GM19099 (cell line): ENCODE measurements around the gene SLX9.

ENCODE experiments used
- POLR2A ChIP-seq: IDR thresholded peaks from 3 replicates; pipeline ENCODE4 v1.6.1; 2011; ENCODE audit warnings: low read depth; ENCODE audit not compliant: insufficient read length; ENCODE audit errors: extremely low read depth

The SLX9 gene, protein sequence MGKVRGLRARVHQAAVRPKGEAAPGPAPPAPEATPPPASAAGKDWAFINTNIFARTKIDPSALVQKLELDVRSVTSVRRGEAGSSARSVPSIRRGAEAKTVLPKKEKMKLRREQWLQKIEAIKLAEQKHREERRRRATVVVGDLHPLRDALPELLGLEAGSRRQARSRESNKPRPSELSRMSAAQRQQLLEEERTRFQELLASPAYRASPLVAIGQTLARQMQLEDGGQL

DNA sequence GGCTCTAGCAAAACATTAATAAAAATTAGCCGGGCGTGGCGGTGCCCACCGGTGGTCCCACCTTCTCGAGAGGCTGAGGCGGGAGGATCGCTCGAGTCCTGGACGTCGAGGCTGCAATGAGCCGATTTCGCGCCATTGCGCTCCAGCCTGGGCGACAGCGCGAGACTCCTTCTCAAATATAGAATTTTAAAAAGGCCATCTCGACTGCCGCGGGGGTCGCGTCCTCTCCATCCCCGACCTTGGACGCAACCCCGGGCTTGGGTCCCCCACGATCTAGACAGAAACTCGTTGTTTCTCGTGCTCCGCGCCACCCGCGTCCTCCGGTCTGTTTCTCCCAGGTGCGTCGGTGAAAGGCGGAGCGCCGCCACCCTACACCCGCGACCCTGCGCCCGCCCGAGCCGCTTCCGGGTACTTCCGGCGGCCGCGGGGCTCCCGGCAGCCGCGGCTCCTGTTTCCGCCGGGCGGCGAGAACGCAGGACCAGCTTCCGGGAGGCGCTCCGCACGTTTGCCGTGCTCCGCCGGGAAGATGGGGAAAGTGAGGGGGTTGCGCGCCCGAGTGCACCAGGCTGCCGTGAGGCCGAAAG lies at the start of gene SLX9:
Gene SLX9 (plus strand): TSS at position 498 of the 584 bp plus-strand sequence. CDS start 29 bp downstream, at position 527.
- TF ChIP-seq POLR2A: peak; percentile 83

- peak; percentile 23 for TF ChIP-seq POLR2A
Measured at GRCh38 chr21:44890338-44890931, 49.4 kb upstream of the SLX9 start.

DNA sequence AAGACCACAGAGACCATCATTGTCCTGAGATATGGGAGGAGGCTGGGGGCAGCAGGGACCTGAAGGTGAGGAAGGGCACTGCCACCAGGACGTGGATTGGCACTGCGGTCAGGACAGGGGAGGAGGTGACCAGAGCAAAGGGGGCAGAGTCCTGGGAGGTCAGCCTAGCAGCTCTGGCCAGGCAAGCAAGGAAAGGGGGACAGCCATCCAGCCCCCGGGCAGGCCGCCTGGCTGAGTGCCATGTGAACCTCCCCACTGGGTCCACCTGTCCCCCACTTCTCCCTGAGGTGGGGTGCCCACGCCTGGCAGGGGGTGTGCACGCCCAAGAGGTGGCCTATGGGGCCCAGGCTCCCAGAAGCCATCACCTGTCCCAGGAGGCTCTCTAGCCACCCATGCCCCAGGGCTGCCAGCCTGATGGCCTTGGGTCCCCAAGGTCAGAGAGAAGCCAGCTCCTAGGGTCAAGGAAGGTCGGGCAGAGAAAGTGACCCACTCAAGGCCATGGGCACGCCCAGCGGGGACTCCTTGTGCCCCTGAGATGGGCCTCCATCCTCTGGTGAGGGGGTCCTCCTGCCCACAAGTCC lies 48.8 kb upstream of the SLX9 start:
- TF ChIP-seq POLR2A: no peak

- TF ChIP-seq POLR2A: no peak
Measured at GRCh38 chr21:44891631-44892031, 48.2 kb upstream of the SLX9 start.

- no peak for TF ChIP-seq POLR2A
Measured at GRCh38 chr21:44892095-44892494, 47.7 kb upstream of the SLX9 start.

DNA sequence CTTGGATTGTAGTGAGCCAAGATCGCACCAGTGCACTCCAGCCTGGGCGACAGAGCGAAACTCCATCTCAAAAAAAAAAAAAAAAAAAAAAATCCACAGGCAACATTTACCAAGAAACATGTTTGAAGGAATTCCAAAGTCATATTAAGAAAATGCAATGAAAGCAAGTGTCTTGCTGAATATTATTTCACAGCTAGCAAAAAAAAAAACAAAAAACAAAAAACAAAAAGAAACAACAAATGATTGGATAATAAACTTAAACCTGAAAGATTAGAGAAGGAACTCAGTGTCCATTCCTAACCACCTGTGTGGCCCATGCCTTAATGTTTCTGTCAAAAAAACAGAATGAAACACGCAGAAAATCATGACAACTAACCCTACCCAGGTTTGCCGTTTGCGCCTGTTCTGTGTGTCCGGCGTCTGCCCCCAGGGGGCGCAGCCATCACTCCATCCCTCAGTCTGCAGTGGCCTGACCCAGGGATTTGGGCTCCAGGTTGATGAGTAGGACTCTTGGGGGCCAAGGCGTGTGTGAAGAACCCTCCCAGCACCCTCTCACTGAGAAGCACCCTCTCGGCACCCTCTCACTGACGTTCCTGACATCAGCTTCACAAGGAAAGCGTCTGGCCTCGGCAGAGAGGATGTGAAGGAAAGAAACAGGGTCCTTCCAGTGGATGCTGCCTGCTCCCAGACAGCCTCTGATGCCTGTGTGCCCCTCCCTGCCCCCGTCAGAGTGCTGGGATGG lies 47.1 kb upstream of the SLX9 start:
- TF ChIP-seq POLR2A: no peak

DNA sequence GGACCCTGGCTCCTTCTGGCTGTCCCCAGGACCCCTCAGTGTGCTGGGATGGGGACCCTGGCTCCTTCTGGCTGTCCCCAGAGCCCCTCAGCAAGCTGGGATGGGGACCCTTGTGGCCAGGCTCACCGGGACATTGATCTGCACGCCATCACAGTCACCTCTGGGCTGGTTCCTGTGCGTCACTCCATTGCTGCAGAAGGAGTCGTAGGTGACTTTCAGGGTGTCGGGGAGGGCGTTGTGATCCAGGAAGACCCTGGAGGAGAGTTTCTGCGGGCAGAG lies 46.6 kb upstream of the SLX9 start:
- no peak for TF ChIP-seq POLR2A

- TF ChIP-seq POLR2A: no peak
Measured at GRCh38 chr21:44893948-44894656, 45.7 kb upstream of the SLX9 start.

GRCh38 chr21:44894687-44895302 lies 45.0 kb upstream of the SLX9 start:
- TF ChIP-seq POLR2A: no peak

DNA sequence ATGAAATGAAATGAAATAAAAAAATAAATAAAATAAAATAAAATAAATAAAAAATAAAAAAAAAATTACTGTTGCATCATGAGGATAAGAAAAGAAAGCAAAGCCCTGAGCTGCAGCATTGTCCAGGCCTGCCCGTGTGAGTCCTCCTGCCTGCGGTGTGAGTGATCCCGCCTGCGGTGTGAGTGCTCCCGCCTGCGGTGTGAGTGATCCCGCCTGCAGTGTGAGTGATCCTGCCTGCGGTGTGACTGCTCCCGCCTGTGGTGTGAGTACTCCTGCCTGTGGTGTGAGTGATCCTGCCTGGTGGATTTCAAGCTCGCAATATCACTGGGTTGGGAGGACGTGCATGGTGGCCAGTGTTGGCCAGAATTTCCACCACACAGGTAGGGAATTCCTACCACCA lies 44.0 kb upstream of the SLX9 start:
- no peak for TF ChIP-seq POLR2A

- TF ChIP-seq POLR2A: no peak
Measured at GRCh38 chr21:44896561-44897286, 43.1 kb upstream of the SLX9 start.

DNA sequence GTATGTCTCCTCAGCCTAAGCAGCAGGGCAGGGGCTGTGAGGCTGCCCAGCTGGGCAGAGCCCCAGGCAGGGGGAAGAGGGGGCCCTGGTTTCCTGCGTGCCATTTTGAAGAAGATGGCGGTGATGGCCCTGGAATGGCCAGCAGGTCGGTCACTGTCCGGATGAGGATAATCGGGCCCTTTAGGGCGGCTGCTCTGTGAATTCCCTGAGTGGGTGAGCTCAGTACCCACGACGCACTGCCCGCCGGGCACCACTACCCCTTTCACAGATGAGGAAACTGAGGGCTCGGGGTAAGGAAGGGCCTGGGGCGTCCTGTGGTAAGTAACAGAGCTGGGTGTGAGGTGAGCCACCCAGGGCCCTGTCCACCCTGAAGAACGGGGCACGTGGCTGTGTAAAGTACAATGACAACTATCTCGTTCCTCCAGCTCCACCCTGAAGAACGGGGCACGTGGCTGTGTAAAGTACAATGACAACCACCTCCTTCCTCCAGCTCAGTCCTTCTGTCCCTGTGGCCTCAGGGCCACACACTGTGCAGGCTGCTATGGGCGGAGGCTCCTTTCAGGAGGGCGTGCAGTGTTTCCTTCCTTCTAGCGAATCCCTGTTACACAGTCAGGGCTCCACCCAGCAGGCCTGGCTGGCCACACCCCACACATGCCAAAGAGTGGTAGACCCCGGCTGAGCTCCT lies 42.4 kb upstream of the SLX9 start:
- TF ChIP-seq POLR2A: no peak

DNA sequence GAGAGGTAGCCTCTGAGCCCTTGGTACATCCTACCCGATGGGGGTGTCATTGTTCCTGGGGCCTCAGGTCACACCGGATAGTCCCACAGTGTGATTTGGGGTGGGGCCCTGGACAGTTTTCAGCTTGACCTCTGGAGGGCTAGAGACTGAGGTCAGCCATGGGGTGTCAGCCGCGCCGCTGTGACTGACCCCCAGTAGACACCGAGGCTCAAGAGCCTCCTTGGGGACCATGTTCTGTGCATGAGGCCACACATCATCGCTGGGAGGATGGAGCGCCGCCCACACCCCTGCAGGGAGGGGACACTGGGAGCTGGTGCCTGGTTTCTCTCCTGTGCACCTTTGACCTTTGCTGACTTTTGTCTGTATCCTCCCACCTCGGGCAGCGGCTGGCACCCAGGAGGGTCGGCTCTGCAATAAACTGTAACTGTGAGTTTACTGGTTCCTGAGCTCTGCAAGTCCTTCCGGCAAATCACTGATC lies 41.8 kb upstream of the SLX9 start:
- TF ChIP-seq POLR2A: no peak
